Measurements from ENCODE around the gene YAP1.

DNA sequence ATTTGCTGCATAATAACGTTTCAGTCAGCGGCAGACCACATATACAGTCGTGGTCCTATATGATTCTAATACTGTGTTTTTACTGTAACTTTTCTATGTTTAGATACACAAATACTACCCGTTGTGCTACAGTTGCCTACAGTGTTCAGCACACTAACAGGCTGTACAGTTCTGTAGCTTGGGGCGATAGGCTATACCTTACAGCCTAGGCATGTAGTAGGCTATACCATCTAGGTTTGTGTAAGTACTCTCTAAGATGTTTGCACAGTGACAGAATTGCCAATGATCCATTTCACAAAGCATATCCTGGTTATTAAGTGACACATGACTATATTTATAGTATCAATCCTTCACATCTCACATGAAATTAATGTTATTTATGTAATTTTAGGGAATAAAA is 78.2 kb downstream of the YAP1 start:
- TF ChIP-seq, protein P1, sequence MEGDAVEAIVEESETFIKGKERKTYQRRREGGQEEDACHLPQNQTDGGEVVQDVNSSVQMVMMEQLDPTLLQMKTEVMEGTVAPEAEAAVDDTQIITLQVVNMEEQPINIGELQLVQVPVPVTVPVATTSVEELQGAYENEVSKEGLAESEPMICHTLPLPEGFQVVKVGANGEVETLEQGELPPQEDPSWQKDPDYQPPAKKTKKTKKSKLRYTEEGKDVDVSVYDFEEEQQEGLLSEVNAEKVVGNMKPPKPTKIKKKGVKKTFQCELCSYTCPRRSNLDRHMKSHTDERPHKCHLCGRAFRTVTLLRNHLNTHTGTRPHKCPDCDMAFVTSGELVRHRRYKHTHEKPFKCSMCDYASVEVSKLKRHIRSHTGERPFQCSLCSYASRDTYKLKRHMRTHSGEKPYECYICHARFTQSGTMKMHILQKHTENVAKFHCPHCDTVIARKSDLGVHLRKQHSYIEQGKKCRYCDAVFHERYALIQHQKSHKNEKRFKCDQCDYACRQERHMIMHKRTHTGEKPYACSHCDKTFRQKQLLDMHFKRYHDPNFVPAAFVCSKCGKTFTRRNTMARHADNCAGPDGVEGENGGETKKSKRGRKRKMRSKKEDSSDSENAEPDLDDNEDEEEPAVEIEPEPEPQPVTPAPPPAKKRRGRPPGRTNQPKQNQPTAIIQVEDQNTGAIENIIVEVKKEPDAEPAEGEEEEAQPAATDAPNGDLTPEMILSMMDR (IDR thresholded peaks at IDR 0.05; ENCODE audit: low read length): no peak
- TF ChIP-seq EZH2 (optimal IDR thresholded peaks at IDR 0.05; ENCODE audit: low read depth, low read length) (no peak), EZH2phosphoT487 (IDR thresholded peaks at IDR 0.05; ENCODE audit: low read length) (no peak)

Data from MM.1S (cell line).